Epithelial cell of esophagus (primary cell): Measurements from ENCODE around the gene DAD1.
"Not testable (repeated sequence)": the region's sequence is repeated elsewhere in the genome, so short reads cannot be mapped to it uniquely, and the experiment has no call there.

Experiments
- DNase-seq: peaks from one replicate; pipeline ENCODE4 v3.0.0; 2010; ENCODE audit warnings: low read depth
- H3K4me3 ChIP-seq: 2 replicates; pipeline ENCODE4 v1.5.1; 2011; ENCODE audit warnings: mild to moderate bottlenecking, low read length, control low read depth
- TF ChIP-seq, protein P1 (sequence below): IDR thresholded peaks from 2 replicates; pipeline ENCODE4 v1.5.1; 2011; ENCODE audit warnings: low read depth, mild to moderate bottlenecking, low read length, control low read depth, inconsistent platforms; ENCODE audit not compliant: insufficient read depth; ENCODE audit errors: missing control alignments

Gene DAD1

DNA sequence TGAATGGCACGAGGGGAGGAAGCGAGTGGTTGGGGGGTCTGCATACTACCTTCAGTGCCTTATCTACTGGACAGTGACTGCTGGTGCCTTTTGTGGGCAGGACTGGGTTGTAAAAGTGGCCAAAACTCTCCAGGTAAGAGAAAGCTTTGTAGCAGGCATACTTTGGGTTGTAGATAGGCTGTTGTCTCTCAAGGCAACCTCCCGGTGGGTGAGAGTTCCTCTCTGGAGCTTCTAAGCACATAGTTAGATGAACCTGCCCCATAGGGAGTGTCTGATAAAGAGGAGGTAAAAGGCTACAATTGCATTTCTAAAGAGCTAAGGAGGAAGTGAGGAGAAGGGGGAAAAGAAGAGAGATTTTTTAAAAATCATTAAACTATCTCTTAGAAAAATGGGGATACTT lies 4.2 kb upstream of the DAD1 start:
- no peak for DNase-seq
- H3K4me3 ChIP-seq: no peak overlapping the region
- TF ChIP-seq, protein P1, sequence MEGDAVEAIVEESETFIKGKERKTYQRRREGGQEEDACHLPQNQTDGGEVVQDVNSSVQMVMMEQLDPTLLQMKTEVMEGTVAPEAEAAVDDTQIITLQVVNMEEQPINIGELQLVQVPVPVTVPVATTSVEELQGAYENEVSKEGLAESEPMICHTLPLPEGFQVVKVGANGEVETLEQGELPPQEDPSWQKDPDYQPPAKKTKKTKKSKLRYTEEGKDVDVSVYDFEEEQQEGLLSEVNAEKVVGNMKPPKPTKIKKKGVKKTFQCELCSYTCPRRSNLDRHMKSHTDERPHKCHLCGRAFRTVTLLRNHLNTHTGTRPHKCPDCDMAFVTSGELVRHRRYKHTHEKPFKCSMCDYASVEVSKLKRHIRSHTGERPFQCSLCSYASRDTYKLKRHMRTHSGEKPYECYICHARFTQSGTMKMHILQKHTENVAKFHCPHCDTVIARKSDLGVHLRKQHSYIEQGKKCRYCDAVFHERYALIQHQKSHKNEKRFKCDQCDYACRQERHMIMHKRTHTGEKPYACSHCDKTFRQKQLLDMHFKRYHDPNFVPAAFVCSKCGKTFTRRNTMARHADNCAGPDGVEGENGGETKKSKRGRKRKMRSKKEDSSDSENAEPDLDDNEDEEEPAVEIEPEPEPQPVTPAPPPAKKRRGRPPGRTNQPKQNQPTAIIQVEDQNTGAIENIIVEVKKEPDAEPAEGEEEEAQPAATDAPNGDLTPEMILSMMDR: no peak

DNA sequence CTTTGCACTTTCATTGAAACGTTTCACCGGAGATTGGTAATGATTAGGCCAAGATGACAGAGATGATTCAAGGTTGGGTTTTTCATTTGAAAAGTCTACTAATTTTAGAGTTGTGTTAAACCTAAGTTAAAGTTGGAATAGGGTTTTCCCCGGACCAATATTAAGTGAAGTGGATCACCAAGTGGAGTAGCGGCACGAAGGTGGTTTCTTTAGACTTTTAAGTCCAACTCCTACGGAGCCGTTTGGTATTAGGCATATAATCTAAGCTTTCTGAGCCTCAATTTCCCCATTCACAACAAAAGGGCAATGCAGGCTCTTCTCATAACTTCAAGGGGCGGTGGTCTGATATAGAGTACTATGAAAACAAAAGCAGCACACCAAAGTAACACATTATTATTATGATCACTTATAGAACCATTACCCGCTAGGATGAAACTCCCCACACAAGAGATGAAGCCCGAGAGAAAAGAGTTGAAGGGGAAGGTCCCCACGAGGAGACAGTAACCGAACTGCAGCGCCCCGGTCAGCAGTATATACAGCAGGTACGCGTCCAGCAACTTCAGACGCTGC lies 413 bp downstream of the DAD1 start:
- TF ChIP-seq, protein P1: no peak
- peak overlapping the region; percentile 91 for H3K4me3 ChIP-seq
- DNase-seq: no peak

DNA sequence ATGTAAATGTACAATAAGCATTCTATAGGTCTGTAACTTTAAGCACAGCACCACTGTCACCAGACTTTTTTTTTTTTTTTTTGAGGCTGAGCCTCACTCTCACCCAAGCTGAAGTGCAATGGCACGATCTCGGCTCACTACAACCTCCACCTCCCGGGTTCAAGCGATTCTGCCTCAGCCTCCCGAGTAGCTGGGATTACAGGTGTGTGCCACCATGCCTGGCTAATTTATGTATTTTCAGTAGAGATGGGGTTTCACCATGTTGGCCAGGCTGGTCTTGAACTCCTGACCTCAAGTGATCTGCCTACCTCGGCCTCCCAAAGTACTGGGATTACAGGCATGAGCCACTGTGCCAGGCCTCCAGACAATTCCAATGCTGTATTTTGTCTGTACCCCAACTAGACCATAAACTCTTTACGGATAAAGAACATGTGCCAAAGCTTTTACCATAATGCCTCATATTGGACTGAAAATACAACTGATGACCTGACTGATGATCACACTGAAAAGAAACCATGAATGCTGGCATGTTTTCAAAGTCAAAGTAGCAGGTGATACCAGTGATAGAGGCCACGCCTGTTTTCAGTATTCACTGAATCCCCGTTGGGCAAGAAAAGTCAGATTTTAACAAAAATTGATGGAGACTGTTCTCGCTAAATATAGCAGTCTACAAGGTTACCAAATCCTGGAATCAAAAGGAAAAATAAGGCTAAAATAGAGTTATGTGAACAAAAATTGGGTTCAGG lies 1.2 kb downstream of the DAD1 start:
- peak overlapping the region; percentile 91 for H3K4me3 ChIP-seq
- DNase-seq: not testable (repeated sequence)

DNA sequence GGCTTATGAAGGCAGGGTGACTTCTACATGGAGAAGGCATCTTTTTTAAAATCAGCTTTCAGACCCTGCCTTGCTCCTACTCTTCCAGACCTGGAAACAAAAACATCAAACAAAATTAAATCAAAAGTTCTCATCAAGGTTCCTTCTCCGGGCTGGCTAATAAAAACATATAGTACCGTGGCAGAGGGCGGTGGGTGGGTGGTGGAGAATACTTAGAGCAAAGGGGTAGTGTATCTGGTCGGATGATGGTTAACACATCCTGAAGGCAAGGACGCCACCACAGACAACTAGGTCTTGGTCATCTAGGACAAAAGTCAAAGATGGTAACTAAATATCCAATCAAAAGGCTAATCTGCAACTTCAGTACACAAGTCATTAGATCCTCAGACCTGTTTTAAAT lies 1.8 kb downstream of the DAD1 start:
- no peak overlapping the region for H3K4me3 ChIP-seq
- no peak for DNase-seq
- TF ChIP-seq, protein P1: no peak

DNA sequence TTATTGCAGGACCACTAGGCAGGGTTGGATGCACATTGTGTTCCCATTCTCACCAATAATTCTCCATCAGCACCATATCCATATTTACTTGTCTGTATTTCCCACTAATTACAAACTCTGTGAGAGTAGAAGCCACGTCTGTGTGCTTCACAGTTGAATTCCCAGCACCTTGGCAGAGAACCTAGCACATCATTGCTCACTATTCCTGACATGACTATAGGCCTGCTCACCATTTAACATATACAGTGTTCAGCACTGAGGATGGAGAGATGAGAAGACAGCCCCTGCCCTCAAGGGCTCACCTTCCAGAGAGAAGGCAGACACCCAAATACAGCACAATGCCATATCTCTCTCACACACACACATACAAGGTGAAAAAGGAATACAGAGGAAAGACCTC lies 5.0 kb downstream of the DAD1 start:
- TF ChIP-seq, protein P1: no peak
- H3K4me3 ChIP-seq: no peak overlapping the region
- DNase-seq: no peak

DNA sequence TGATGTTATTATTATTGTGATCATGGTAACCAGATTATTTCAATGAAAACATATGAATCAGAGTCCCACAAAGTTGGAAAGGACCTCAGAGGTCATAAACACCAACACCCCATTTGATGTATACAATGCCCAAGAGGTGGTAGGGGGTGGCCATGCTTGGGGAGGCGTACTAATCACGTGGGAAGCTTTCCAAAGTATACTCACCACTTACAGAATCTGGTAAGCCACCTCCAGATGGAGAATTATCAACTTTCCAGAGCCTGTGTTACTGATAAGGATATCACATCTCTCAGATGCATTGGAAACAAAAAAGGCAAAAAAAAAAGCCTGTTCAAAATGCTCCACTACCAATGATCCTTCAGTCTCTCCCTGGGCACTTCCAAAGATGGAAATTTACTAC lies 8.4 kb downstream of the DAD1 start:
- TF ChIP-seq, protein P1: no peak
- H3K4me3 ChIP-seq: no peak overlapping the region
- no peak for DNase-seq

DNA sequence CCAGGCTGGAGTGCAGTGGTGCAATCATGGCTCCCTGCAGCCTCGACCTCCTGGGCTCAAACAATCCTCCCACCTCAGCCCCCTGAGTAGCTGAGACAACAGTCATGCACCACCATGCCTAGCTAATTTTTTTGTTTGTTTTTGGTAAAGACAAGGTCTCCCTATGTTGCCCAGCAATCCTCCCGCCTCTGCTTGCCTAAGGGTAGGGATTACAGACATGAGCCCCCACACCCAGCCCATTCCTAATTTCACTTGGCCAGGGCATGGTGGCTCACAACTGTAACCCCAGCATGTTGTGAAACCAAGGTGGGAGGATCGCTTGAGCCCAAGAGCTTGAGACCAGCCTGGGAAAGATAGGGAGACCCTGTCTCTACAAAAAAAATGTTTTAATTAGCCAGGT lies 9.1 kb downstream of the DAD1 start:
- TF ChIP-seq, protein P1: no peak
- no peak overlapping the region for H3K4me3 ChIP-seq
- DNase-seq: no peak
